GM23338 (cell line): ENCODE measurements around the gene SP2. TPM values are rescaled to one million over a fixed set of nuclear protein-coding genes. Genes with fewer than 3 reads are reported as not detected.

ENCODE experiments used
- ATAC-seq: fragments of 200-7000 bp; cut with Tn5 transposase; 3 replicates; pipeline ENCODE4 v1.9.1; 2020
- DNase-seq: peaks from one replicate; pipeline ENCODE4 v3.0.0-alpha.2; 2015; ENCODE audit warnings: low spot score
- H2AFZ ChIP-seq: fragments of 200-600 bp; sonication (generic); 2 replicates; pipeline ENCODE4 v1.8.0; 2016; ENCODE audit warnings: antibody characterized with exemption, mild to moderate bottlenecking, moderate library complexity
- H3F3A ChIP-seq: fragments of 200-600 bp; sonication (generic); replicated peaks from 2 replicates; pipeline ENCODE4 v1.8.0; 2017; ENCODE audit warnings: antibody characterized with exemption, mixed run types, low read depth
- H3K27ac ChIP-seq: fragments of 200-600 bp; sonication (generic); 2 replicates; pipeline ENCODE4 v1.6.1; 2016; ENCODE audit warnings: low read depth
- H3K27me3 ChIP-seq: fragments of 200-600 bp; sonication (generic); 2 replicates; pipeline ENCODE4 v1.8.0; 2016; ENCODE audit warnings: mild to moderate bottlenecking, mixed run types, moderate library complexity; ENCODE audit not compliant: insufficient read depth
- H3K36me3 ChIP-seq: fragments of 200-600 bp; sonication (generic); 2 replicates; pipeline ENCODE4 v1.8.0; 2016; ENCODE audit warnings: mild to moderate bottlenecking; ENCODE audit not compliant: insufficient read depth
- H3K4me1 ChIP-seq: fragments of 200-600 bp; sonication (generic); 2 replicates; pipeline ENCODE4 v1.8.0; 2016; ENCODE audit warnings: mild to moderate bottlenecking, moderate library complexity; ENCODE audit not compliant: insufficient read depth
- H3K4me2 ChIP-seq: fragments of 200-600 bp; sonication (generic); 2 replicates; pipeline ENCODE4 v1.7.1; 2017; ENCODE audit warnings: mixed run types
- H3K4me3 ChIP-seq: fragments of 200-600 bp; sonication (generic); 2 replicates; pipeline ENCODE4 v1.6.1; 2016; ENCODE audit warnings: mixed run types
- H3K79me2 ChIP-seq: fragments of 200-600 bp; sonication (generic); replicated peaks from 2 replicates; pipeline ENCODE4 v1.8.0; 2017; ENCODE audit warnings: mild to moderate bottlenecking; ENCODE audit not compliant: insufficient read depth
- H3K9me2 ChIP-seq: fragments of 200-600 bp; sonication (generic); 2 replicates; pipeline ENCODE4 v1.8.0; 2017; ENCODE audit not compliant: insufficient read depth
- H4K20me1 ChIP-seq: fragments of 200-600 bp; sonication (generic); replicated peaks from 2 replicates; pipeline ENCODE4 v1.8.0; 2017; ENCODE audit warnings: mild to moderate bottlenecking; ENCODE audit not compliant: insufficient read depth
- H3K27ac Mint-ChIP-seq: 2 replicates; pipeline ENCODE4 v1.8.0; 2020; ENCODE audit warnings: inconsistent platforms, mild to moderate bottlenecking, moderate library complexity, mixed read lengths
- H3K27me3 Mint-ChIP-seq: 3 replicates; pipeline ENCODE4 v1.8.0; 2022; ENCODE audit warnings: low read depth, mild to moderate bottlenecking, moderate library complexity, mixed read lengths, inconsistent platforms; ENCODE audit not compliant: insufficient read depth, poor library complexity
- H3K36me3 Mint-ChIP-seq: 3 replicates; pipeline ENCODE4 v1.8.0; 2021; ENCODE audit warnings: low read depth, mild to moderate bottlenecking, inconsistent platforms, moderate library complexity, mixed read lengths
- H3K4me1 Mint-ChIP-seq: 3 replicates; pipeline ENCODE4 v1.8.0; 2020; ENCODE audit warnings: mild to moderate bottlenecking, inconsistent platforms, mixed read lengths
- H3K4me3 Mint-ChIP-seq: 3 replicates; pipeline ENCODE4 v1.8.0; 2021; ENCODE audit warnings: moderate library complexity, mild to moderate bottlenecking, inconsistent platforms, mixed read lengths
- H3K9me3 Mint-ChIP-seq: 3 replicates; pipeline ENCODE4 v1.8.0; 2020; ENCODE audit warnings: moderate library complexity, mild to moderate bottlenecking, inconsistent platforms, mixed read lengths
- CREB1 ChIP-seq: fragments of 250-450 bp; sonication (Bioruptor Pico); IDR thresholded peaks from 2 replicates; pipeline ENCODE4 v1.5.0; 2020; ENCODE audit warnings: low read depth, mild to moderate bottlenecking, moderate library complexity
- CTCF ChIP-seq, 2 experiments: fragments of 200-600 bp in 1 of 2; sonication (generic) in 1 of 2; conservative IDR thresholded peaks; 2 replicates each; pipeline versions ENCODE4 v1.5.1 to v1.6.1; 2016 to 2017; ENCODE audit warnings: antibody characterized with exemption in 2 of 2, low read depth in 2 of 2, mild to moderate bottlenecking in 2 of 2, moderate library complexity in 1 of 2
- ETS1 ChIP-seq: IDR thresholded peaks from 2 replicates; pipeline ENCODE4 v1.6.1; 2016; ENCODE audit warnings: antibody characterized with exemption
- EZH2 ChIP-seq: fragments of 200-600 bp; sonication (generic); IDR thresholded peaks from one replicate; pipeline ENCODE4 v1.8.0; 2017; ENCODE audit warnings: antibody characterized with exemption, mild to moderate bottlenecking, low read depth; ENCODE audit not compliant: unreplicated experiment
- EZH2phosphoT487 ChIP-seq: fragments of 200-600 bp; sonication (generic); IDR thresholded peaks from one replicate; pipeline ENCODE4 v1.8.1; 2018; ENCODE audit warnings: antibody characterized with exemption; ENCODE audit not compliant: unreplicated experiment
- JUNB ChIP-seq: IDR thresholded peaks from one replicate; pipeline ENCODE4 v1.6.1; 2016; ENCODE audit warnings: antibody characterized with exemption; ENCODE audit not compliant: unreplicated experiment
- NANOG ChIP-seq: IDR thresholded peaks from 2 replicates; pipeline ENCODE4 v1.6.1; 2016; ENCODE audit warnings: antibody characterized with exemption, borderline replicate concordance
- POLR2AphosphoS5 ChIP-seq: IDR thresholded peaks from 2 replicates; pipeline ENCODE4 v1.6.1; 2016; ENCODE audit warnings: antibody characterized with exemption, low read depth
- STAT1 ChIP-seq: IDR thresholded peaks from one replicate; pipeline ENCODE4 v1.6.1; 2016; ENCODE audit warnings: antibody characterized with exemption; ENCODE audit not compliant: unreplicated experiment
- ZNF114 ChIP-seq: fragments of 250-450 bp; sonication (Bioruptor Pico); IDR thresholded peaks from 2 replicates; pipeline ENCODE4 v1.5.0; 2020; ENCODE audit warnings: mild to moderate bottlenecking, moderate library complexity
- ZNF331 ChIP-seq: fragments of 250-450 bp; sonication (Bioruptor Pico); IDR thresholded peaks from 2 replicates; pipeline ENCODE4 v1.5.0; 2020; ENCODE audit warnings: low read depth, mild to moderate bottlenecking, moderate library complexity
- polyA plus RNA-seq: library from polyadenylated mRNA; unstranded; fragments of >200 nt; fragmentation: Nextera tagmentation; extraction: Ambion mirVana; gene quantifications from 2 replicates; pipeline ENCODE4 v1.2.1, GENCODE V29; 2016
- total RNA-seq: library from RNA; depleted of rRNA; stranded (reverse); fragments of >200 nt; shearing (Covaris generic); gene quantifications from 2 replicates; pipeline ENCODE4 v1.2.3, GENCODE V29; 2014
- TF ChIP-seq, protein P1 (sequence below): fragments of 250-450 bp; sonication (Bioruptor Pico); IDR thresholded peaks from 2 replicates; pipeline ENCODE4 v1.5.0; 2020; ENCODE audit warnings: mild to moderate bottlenecking, moderate library complexity
- TF ChIP-seq, protein P2 (sequence below): IDR thresholded peaks from one replicate; pipeline ENCODE4 v1.6.1; 2018; ENCODE audit warnings: antibody characterized with exemption; ENCODE audit not compliant: unreplicated experiment

Gene SP2
- total and polyA plus RNA-seq, 2 experiments from 2014 or later: 6.0 to 12.9 TPM

DNA sequence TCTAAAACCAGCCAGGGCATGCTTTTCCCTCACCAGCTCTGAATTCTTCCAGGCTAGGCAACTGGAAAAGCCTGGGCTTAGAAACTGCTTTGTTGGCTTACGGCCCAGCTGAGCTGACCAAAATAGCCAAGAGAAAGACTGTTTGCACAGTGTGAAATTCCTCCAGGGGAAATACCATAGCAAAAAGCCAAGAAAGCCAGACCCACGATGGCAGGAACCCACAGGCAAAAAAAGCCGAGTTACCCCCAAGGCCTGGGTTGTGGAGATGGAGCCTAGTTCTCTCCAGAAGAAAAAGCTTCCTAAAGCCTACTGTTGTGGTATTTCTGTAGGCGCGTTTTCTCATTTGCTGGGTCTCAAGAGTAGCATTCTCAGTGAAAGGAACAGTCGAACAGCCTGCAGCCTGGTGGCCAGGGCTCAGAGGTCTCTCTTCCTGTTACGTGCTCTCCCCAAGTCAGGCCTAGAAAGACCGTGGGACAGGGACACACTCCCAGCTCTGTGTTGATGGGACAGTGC lies 9.2 kb downstream of the SP2 start:
- peaks cover 31% of the 10 kb centered on the region for H3K4me1 ChIP-seq
- H3K4me2 ChIP-seq: no peak overlapping the region
- TF ChIP-seq JUNB: no peak
- TF ChIP-seq EZH2phosphoT487: no peak
- TF ChIP-seq POLR2AphosphoS5: no peak
- no peak for TF ChIP-seq STAT1
- no peak for TF ChIP-seq ETS1
- TF ChIP-seq ZNF114: no peak
- TF ChIP-seq, protein P1, sequence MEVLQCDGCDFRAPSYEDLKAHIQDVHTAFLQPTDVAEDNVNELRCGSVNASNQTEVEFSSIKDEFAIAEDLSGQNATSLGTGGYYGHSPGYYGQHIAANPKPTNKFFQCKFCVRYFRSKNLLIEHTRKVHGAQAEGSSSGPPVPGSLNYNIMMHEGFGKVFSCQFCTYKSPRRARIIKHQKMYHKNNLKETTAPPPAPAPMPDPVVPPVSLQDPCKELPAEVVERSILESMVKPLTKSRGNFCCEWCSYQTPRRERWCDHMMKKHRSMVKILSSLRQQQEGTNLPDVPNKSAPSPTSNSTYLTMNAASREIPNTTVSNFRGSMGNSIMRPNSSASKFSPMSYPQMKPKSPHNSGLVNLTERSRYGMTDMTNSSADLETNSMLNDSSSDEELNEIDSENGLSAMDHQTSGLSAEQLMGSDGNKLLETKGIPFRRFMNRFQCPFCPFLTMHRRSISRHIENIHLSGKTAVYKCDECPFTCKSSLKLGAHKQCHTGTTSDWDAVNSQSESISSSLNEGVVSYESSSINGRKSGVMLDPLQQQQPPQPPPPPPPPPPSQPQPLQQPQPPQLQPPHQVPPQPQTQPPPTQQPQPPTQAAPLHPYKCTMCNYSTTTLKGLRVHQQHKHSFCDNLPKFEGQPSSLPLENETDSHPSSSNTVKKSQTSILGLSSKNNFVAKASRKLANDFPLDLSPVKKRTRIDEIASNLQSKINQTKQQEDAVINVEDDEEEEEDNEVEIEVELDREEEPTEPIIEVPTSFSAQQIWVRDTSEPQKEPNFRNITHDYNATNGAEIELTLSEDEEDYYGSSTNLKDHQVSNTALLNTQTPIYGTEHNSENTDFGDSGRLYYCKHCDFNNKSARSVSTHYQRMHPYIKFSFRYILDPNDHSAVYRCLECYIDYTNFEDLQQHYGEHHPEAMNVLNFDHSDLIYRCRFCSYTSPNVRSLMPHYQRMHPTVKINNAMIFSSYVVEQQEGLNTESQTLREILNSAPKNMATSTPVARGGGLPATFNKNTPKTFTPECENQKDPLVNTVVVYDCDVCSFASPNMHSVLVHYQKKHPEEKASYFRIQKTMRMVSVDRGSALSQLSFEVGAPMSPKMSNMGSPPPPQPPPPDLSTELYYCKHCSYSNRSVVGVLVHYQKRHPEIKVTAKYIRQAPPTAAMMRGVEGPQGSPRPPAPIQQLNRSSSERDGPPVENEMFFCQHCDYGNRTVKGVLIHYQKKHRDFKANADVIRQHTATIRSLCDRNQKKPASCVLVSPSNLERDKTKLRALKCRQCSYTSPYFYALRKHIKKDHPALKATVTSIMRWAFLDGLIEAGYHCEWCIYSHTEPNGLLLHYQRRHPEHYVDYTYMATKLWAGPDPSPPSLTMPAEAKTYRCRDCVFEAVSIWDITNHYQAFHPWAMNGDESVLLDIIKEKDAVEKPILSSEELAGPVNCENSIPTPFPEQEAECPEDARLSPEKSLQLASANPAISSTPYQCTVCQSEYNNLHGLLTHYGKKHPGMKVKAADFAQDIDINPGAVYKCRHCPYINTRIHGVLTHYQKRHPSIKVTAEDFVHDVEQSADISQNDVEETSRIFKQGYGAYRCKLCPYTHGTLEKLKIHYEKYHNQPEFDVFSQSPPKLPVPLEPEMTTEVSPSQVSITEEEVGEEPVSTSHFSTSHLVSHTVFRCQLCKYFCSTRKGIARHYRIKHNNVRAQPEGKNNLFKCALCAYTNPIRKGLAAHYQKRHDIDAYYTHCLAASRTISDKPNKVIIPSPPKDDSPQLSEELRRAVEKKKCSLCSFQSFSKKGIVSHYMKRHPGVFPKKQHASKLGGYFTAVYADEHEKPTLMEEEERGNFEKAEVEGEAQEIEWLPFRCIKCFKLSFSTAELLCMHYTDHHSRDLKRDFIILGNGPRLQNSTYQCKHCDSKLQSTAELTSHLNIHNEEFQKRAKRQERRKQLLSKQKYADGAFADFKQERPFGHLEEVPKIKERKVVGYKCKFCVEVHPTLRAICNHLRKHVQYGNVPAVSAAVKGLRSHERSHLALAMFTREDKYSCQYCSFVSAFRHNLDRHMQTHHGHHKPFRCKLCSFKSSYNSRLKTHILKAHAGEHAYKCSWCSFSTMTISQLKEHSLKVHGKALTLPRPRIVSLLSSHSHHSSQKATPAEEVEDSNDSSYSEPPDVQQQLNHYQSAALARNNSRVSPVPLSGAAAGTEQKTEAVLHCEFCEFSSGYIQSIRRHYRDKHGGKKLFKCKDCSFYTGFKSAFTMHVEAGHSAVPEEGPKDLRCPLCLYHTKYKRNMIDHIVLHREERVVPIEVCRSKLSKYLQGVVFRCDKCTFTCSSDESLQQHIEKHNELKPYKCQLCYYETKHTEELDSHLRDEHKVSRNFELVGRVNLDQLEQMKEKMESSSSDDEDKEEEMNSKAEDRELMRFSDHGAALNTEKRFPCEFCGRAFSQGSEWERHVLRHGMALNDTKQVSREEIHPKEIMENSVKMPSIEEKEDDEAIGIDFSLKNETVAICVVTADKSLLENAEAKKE (CRISPR knock-in tag): no peak
- TF ChIP-seq EZH2: no peak
- no peak for TF ChIP-seq NANOG
- TF ChIP-seq CTCF (conservative IDR thresholded peaks at IDR 0.05; ENCODE audit: low read depth in 2 of 2): no peak
- no peak for TF ChIP-seq CREB1 (CRISPR knock-in tag)
- TF ChIP-seq ZNF331 (CRISPR knock-in tag): no peak
- TF ChIP-seq, protein P2, sequence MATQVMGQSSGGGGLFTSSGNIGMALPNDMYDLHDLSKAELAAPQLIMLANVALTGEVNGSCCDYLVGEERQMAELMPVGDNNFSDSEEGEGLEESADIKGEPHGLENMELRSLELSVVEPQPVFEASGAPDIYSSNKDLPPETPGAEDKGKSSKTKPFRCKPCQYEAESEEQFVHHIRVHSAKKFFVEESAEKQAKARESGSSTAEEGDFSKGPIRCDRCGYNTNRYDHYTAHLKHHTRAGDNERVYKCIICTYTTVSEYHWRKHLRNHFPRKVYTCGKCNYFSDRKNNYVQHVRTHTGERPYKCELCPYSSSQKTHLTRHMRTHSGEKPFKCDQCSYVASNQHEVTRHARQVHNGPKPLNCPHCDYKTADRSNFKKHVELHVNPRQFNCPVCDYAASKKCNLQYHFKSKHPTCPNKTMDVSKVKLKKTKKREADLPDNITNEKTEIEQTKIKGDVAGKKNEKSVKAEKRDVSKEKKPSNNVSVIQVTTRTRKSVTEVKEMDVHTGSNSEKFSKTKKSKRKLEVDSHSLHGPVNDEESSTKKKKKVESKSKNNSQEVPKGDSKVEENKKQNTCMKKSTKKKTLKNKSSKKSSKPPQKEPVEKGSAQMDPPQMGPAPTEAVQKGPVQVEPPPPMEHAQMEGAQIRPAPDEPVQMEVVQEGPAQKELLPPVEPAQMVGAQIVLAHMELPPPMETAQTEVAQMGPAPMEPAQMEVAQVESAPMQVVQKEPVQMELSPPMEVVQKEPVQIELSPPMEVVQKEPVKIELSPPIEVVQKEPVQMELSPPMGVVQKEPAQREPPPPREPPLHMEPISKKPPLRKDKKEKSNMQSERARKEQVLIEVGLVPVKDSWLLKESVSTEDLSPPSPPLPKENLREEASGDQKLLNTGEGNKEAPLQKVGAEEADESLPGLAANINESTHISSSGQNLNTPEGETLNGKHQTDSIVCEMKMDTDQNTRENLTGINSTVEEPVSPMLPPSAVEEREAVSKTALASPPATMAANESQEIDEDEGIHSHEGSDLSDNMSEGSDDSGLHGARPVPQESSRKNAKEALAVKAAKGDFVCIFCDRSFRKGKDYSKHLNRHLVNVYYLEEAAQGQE: no peak
- H3K4me3 ChIP-seq: no peak overlapping the region
- H3K9me2 ChIP-seq: no peaks in the 10 kb centered on the region
- no peak overlapping the region for H3K27ac ChIP-seq
- Mint-ChIP-seq H3K36me3 (peaks cover 16% of the 10 kb centered on the region), H3K27ac (no peak overlapping the region; the same call in 1 of the 2 replicates), H3K4me1 (peaks cover 40% of the 10 kb centered on the region), H3K27me3 (peaks cover 4% of the 10 kb centered on the region), H3K4me3 (no peak overlapping the region), H3K9me3 (no peaks in the 10 kb centered on the region; the same call in 2 of the 3 replicates)
- H3K36me3 ChIP-seq: no peaks in the 10 kb centered on the region
- H3K27me3 ChIP-seq: no peaks in the 10 kb centered on the region
- H2AFZ ChIP-seq: no peak overlapping the region
- no peaks in the 10 kb centered on the region; the same call in 1 of the 2 replicates for H3F3A ChIP-seq
- H4K20me1 ChIP-seq: no peaks in the 10 kb centered on the region; the same call in none of the 2 replicates
- H3K79me2 ChIP-seq: peaks cover 12% of the 10 kb centered on the region
- no peak for DNase-seq
- no peak for ATAC-seq
